Endodermal cell (in vitro differentiated cells): ENCODE results near the gene RNF44. TPM values are rescaled to one million over a fixed set of nuclear protein-coding genes. Genes with fewer than 3 reads are reported as not detected.

Experiments used
- DNase-seq: peaks from one replicate; pipeline ENCODE4 v3.0.0-alpha.2; 2017
- H3K27ac ChIP-seq: 2 replicates; pipeline ENCODE4 v1.5.1; 2013; ENCODE audit warnings: mild to moderate bottlenecking, low read depth, low read length, moderate library complexity
- H3K27me3 ChIP-seq: 2 replicates; pipeline ENCODE4 v1.6.1; 2013; ENCODE audit warnings: mild to moderate bottlenecking, low read length, moderate library complexity; ENCODE audit not compliant: insufficient read depth, control insufficient read depth, poor library complexity, severe bottlenecking
- H3K36me3 ChIP-seq: 2 replicates; pipeline ENCODE4 v1.7.0; 2013; ENCODE audit warnings: mild to moderate bottlenecking, low read length, moderate library complexity; ENCODE audit not compliant: control insufficient read depth, insufficient read depth
- H3K4me1 ChIP-seq: one replicate; pipeline ENCODE4 v1.7.0; 2013; ENCODE audit warnings: low read length; ENCODE audit not compliant: control insufficient read depth, insufficient read depth
- H3K4me3 ChIP-seq: 2 replicates; pipeline ENCODE4 v1.5.1; 2013; ENCODE audit warnings: mild to moderate bottlenecking, low read length, moderate library complexity
- H3K9ac ChIP-seq: 2 replicates; pipeline ENCODE4 v1.6.1; 2013; ENCODE audit warnings: mild to moderate bottlenecking, low read length, moderate library complexity; ENCODE audit not compliant: poor library complexity, severe bottlenecking; ENCODE audit errors: extremely low read depth
- H3K9me3 ChIP-seq: 2 replicates; pipeline ENCODE4 v1.6.1; 2013; ENCODE audit warnings: mild to moderate bottlenecking, low read length, moderate library complexity; ENCODE audit not compliant: control insufficient read depth
- H3K27ac Mint-ChIP-seq: 2 replicates; pipeline ENCODE4 v1.8.0; 2020; ENCODE audit warnings: mixed read lengths
- H3K27me3 Mint-ChIP-seq: 2 replicates; pipeline ENCODE4 v1.8.0; 2021; ENCODE audit warnings: mild to moderate bottlenecking, mixed read lengths; ENCODE audit not compliant: insufficient read depth
- H3K36me3 Mint-ChIP-seq: 2 replicates; pipeline ENCODE4 v1.8.0; 2020; ENCODE audit warnings: low read depth, mixed read lengths
- H3K4me1 Mint-ChIP-seq: 2 replicates; pipeline ENCODE4 v1.8.0; 2020; ENCODE audit warnings: mixed read lengths
- H3K4me3 Mint-ChIP-seq: 2 replicates; pipeline ENCODE4 v1.8.0; 2020; ENCODE audit warnings: mild to moderate bottlenecking, moderate library complexity, mixed read lengths
- H3K9me3 Mint-ChIP-seq: 2 replicates; pipeline ENCODE4 v1.8.0; 2020; ENCODE audit warnings: mild to moderate bottlenecking, mixed read lengths
- CTCF ChIP-seq: fragments of 200-600 bp; sonication (generic); conservative IDR thresholded peaks from 2 replicates; pipeline ENCODE4 v1.5.0; 2021; ENCODE audit warnings: antibody characterized with exemption, mild to moderate bottlenecking
- WGBS, 2 experiments: methylation state at CpG; one replicate each; pipeline versions ENCODE4 v1.1.5 to v1.1.7; 2013; ENCODE audit warnings: missing lambda C conversion rate in 2 of 2, mixed read lengths in 1 of 2; ENCODE audit not compliant: insufficient coverage in 1 of 2, insufficient read length in 1 of 2; 5-methylcytosine and 5-hydroxymethylcytosine counted together
- long read RNA-seq, 4 experiments: library from polyadenylated mRNA in 2 of 4; library from RNA in 1 of 4; library from capped mRNA in 1 of 4; stranded (forward) in 3 of 4; unstranded in 1 of 4; transcript quantifications; one replicate each; pipeline ENCODE4 v2.0.0, GENCODE V29; 2020 to 2021; ENCODE audit warnings: inconsistent platforms in 1 of 4
- polyA plus RNA-seq, 2 experiments: library from polyadenylated mRNA; stranded (reverse); fragments of 50-300 nt; gene quantifications; one replicate each; pipeline ENCODE4 v1.2.3, GENCODE V29; 2013
- total RNA-seq, 2 donors: library from RNA; stranded (reverse); fragmentation: NEBNext Ultra II Directional in 1 of 2; extraction: Animal tissue kit (Norgen Biotek cat#: 25700) in 1 of 2; gene quantifications; 2 replicates in 1 of 2; 3 replicates in 1 of 2; pipeline ENCODE4 v1.2.1, GENCODE V29; 2021

The RNF44 gene
- total RNA-seq = 100 to 1,000 TPM; 150 to 173 TPM
- 123 TPM for polyA plus RNA-seq (2013, experiment 1 of 2)
- polyA plus RNA-seq (2013, experiment 2 of 2) = 111 TPM
- long read RNA-seq, experiment 1, full-length matches to known transcripts = 1 of 55 reads
- long read RNA-seq, experiment 1, partial matches to known transcripts = 19 of 55 reads
- long read RNA-seq, experiment 1, other reads (novel, unspliced or antisense) = 35 of 55 reads
- long read RNA-seq, experiment 2, full-length matches to known transcripts = 3 of 58 reads
- long read RNA-seq, experiment 2, partial matches to known transcripts = 11 of 58 reads
- long read RNA-seq, experiment 2, other reads (novel, unspliced or antisense) = 44 of 58 reads
- long read RNA-seq, experiment 3, partial matches to known transcripts = 10 of 39 reads
- long read RNA-seq, experiment 3, other reads (novel, unspliced or antisense) = 28 of 39 reads
- long read RNA-seq, experiment 4, partial matches to known transcripts = 0 of 1 reads
- long read RNA-seq, experiment 4, other reads (novel, unspliced or antisense) = 1 of 1 reads

GRCh38 chr5:176536902-176537553, at the start of gene RNF44:
Gene RNF44 (minus strand): TSS chr5:176537402. CDS start chr5:176532472, 4,930 bp downstream.
- Histone ChIP-seq H3K27me3 (no peaks in the 10 kb centered on the region), H3K4me3 (peak within 1 kb of the TSS; percentile 99), H3K36me3 (peaks cover 31% of the 10 kb centered on the region), H3K9me3 (no peaks in the 10 kb centered on the region), H3K4me1 (peaks cover 22% of the 10 kb centered on the region), H3K27ac (peak within 1 kb of the TSS; percentile 100), H3K9ac (peak within 1 kb of the TSS; percentile 100)
- peaks cover 34% of the 10 kb centered on the region for H3K4me1 Mint-ChIP-seq
- 0% methylated on average over 12 to 63 of the region's 63 CpGs for WGBS, 2 experiments
- peak within 1 kb of the TSS; percentile 99 for H3K27ac Mint-ChIP-seq
- TF ChIP-seq CTCF = no peak
- DNase-seq = peak; percentile 99
- no peaks in the 10 kb centered on the region for H3K27me3 Mint-ChIP-seq
- H3K4me3 Mint-ChIP-seq = peak within 1 kb of the TSS; percentile 96
- no peaks in the 10 kb centered on the region for H3K9me3 Mint-ChIP-seq
- H3K36me3 Mint-ChIP-seq = peaks cover 17% of the 10 kb centered on the region

- Histone ChIP-seq H3K4me3 (no peak overlapping the region), H3K9ac (no peak overlapping the region), H3K36me3 (no peaks in the 10 kb centered on the region), H3K27me3 (no peaks in the 10 kb centered on the region), H3K27ac (no peak overlapping the region), H3K4me1 (no peaks in the 10 kb centered on the region), H3K9me3 (peaks cover 12% of the 10 kb centered on the region)
- H3K36me3 Mint-ChIP-seq = no peaks in the 10 kb centered on the region
- H3K4me1 Mint-ChIP-seq = no peaks in the 10 kb centered on the region
- peaks cover 27% of the 10 kb centered on the region for H3K9me3 Mint-ChIP-seq
- H3K27me3 Mint-ChIP-seq = peaks cover 5% of the 10 kb centered on the region
- no peak overlapping the region for H3K27ac Mint-ChIP-seq
- TF ChIP-seq CTCF = no peak
- WGBS, 2 experiments = 79 to 86% methylated on average over 4 of the region's 4 CpGs
- H3K4me3 Mint-ChIP-seq = no peak overlapping the region
- no peak for DNase-seq
Observed at GRCh38 chr5:176583076-176583475, 45.9 kb upstream of the RNF44 start.

GRCh38 chr5:176581361-176581760, 44.2 kb upstream of the RNF44 start:
- WGBS, 2 experiments = 91 to 100% methylated on average over 8 to 12 of the region's 12 CpGs
- H3K27ac ChIP-seq = no peak overlapping the region
- H3K36me3 ChIP-seq = no peaks in the 10 kb centered on the region
- no peak for TF ChIP-seq CTCF
- H3K4me1 ChIP-seq = no peaks in the 10 kb centered on the region
- no peaks in the 10 kb centered on the region for H3K27me3 ChIP-seq
- no peaks in the 10 kb centered on the region for H3K36me3 Mint-ChIP-seq
- DNase-seq = no peak
- peaks cover 12% of the 10 kb centered on the region for H3K9me3 ChIP-seq
- no peak overlapping the region for H3K27ac Mint-ChIP-seq
- no peak overlapping the region for H3K9ac ChIP-seq
- peaks cover 4% of the 10 kb centered on the region for H3K27me3 Mint-ChIP-seq
- H3K4me3 Mint-ChIP-seq = no peak overlapping the region
- no peak overlapping the region for H3K4me3 ChIP-seq
- H3K9me3 Mint-ChIP-seq = peaks cover 22% of the 10 kb centered on the region
- H3K4me1 Mint-ChIP-seq = no peaks in the 10 kb centered on the region
